ENCODE data around the gene NFU1. TPM values are rescaled to one million over a fixed set of nuclear protein-coding genes. Genes with fewer than 3 reads are reported as not detected.

The NFU1 gene
- total RNA-seq, 1 experiment from 2014 or later, result 38.2 TPM

DNA sequence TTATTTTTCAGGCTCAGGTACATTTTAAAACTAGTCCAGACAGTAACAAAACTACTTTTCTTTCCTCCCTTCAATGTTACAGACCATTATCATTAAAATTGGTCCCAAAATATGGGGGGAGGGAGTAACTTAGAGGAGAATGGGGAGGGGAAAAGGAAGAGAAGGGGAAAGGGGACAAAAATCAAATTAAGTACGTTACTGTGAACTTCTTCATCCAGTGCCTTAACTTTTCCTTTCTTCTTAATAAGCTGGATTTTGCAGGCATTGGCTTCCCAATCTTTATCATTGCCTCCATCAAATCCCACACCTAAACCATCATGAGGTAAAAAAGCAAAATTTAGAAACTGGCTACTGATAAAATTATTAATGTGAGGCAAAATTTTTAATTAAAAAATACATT, 67.4 kb downstream of the NFU1 start:
- no peak overlapping the region for H3K27ac ChIP-seq (ENCODE audit: low read depth, low read length)
- H3K36me3 ChIP-seq (ENCODE audit: control insufficient read depth in 1 of 2, insufficient read depth in 2 of 2, low read length in 2 of 2), result peaks cover 8 to 28% of the 10 kb centered on the region in 2 experiments; a peak in 3 of 4 replicates
- CTCF ChIA-PET, result no interaction called here
- no peaks in the 10 kb centered on the region for H3K9me2 ChIP-seq (ENCODE audit: insufficient read depth)
- 0 out of 2 replicates have a peak, but pooled peaks cover 4% of the 10 kb centered on the region for H3K79me2 ChIP-seq (ENCODE audit: insufficient read depth, low read length)
- POLR2A ChIA-PET, result no interaction called here
- no peaks in the 10 kb centered on the region for H3K4me1 ChIP-seq (ENCODE audit: control insufficient read depth in 1 of 2, insufficient read depth in 2 of 2, low read length in 2 of 2)
- no peak overlapping the region for H3K4me2 ChIP-seq (ENCODE audit: low read length)
- no peaks in the 10 kb centered on the region for H3K9me3 ChIP-seq (ENCODE audit: control insufficient read depth in 1 of 2, insufficient read depth in 1 of 2, low read depth in 1 of 2, low read length in 2 of 2)
- ATAC-seq (no peak), DNase-seq (ENCODE audit: low read depth, low spot score) (no peak)
- no peak overlapping the region for H3K4me3 ChIP-seq (replicated peaks in 1 of 2; ENCODE audit: low read depth in 1 of 2, low read length in 2 of 2)
- H3K27me3 ChIP-seq (ENCODE audit: insufficient read depth, low read length), result no peaks in the 10 kb centered on the region
- intact Hi-C loops (cut with micrococcal nuclease), result no loop called here
- TF ChIP-seq SP1 (IDR thresholded peaks at IDR 0.05; ENCODE audit: low read depth) (no peak), RAD21 (IDR thresholded peaks at IDR 0.05; ENCODE audit: low read depth) (no peak), TCF7L2 (IDR thresholded peaks at IDR 0.05; ENCODE audit: borderline replicate concordance, extremely low read depth, insufficient read depth, insufficient read length) (no peak), YY1 (IDR thresholded peaks at IDR 0.05; ENCODE audit: extremely low read depth, insufficient replicate concordance, low read depth, low read length) (no peak), SRF (IDR thresholded peaks at IDR 0.05; ENCODE audit: low read depth) (no peak), SIN3A (IDR thresholded peaks at IDR 0.05; ENCODE audit: low read depth) (no peak), CBX3 (IDR thresholded peaks at IDR 0.05; ENCODE audit: low read depth) (no peak), ZNF274 (IDR thresholded peaks at IDR 0.05; ENCODE audit: low read depth, low read length) (no peak), EZH2 (IDR thresholded peaks at IDR 0.05) (no peak), POLR2A (IDR thresholded peaks at IDR 0.05; ENCODE audit: borderline replicate concordance, extremely low read depth, insufficient read depth, insufficient read length) (no peak), ZFX (IDR thresholded peaks at IDR 0.05) (no peak), JUND (IDR thresholded peaks at IDR 0.05) (no peak), ELF1 (IDR thresholded peaks at IDR 0.05; ENCODE audit: borderline replicate concordance, low read depth) (no peak), EGR1 (IDR thresholded peaks at IDR 0.05; ENCODE audit: low read depth) (no peak), POLR2AphosphoS5 (IDR thresholded peaks at IDR 0.05; ENCODE audit: low read depth, low read length) (no peak)
- TF ChIP-seq, protein P1, sequence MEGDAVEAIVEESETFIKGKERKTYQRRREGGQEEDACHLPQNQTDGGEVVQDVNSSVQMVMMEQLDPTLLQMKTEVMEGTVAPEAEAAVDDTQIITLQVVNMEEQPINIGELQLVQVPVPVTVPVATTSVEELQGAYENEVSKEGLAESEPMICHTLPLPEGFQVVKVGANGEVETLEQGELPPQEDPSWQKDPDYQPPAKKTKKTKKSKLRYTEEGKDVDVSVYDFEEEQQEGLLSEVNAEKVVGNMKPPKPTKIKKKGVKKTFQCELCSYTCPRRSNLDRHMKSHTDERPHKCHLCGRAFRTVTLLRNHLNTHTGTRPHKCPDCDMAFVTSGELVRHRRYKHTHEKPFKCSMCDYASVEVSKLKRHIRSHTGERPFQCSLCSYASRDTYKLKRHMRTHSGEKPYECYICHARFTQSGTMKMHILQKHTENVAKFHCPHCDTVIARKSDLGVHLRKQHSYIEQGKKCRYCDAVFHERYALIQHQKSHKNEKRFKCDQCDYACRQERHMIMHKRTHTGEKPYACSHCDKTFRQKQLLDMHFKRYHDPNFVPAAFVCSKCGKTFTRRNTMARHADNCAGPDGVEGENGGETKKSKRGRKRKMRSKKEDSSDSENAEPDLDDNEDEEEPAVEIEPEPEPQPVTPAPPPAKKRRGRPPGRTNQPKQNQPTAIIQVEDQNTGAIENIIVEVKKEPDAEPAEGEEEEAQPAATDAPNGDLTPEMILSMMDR (IDR thresholded peaks at IDR 0.05 in 2 of 3, conservative IDR thresholded peaks at IDR 0.05 in 1 of 3; ENCODE audit: borderline replicate concordance in 1 of 3, insufficient read depth in 1 of 3, low read depth in 2 of 3, low read length in 2 of 3), result no peak
- TF ChIP-seq, protein P2, sequence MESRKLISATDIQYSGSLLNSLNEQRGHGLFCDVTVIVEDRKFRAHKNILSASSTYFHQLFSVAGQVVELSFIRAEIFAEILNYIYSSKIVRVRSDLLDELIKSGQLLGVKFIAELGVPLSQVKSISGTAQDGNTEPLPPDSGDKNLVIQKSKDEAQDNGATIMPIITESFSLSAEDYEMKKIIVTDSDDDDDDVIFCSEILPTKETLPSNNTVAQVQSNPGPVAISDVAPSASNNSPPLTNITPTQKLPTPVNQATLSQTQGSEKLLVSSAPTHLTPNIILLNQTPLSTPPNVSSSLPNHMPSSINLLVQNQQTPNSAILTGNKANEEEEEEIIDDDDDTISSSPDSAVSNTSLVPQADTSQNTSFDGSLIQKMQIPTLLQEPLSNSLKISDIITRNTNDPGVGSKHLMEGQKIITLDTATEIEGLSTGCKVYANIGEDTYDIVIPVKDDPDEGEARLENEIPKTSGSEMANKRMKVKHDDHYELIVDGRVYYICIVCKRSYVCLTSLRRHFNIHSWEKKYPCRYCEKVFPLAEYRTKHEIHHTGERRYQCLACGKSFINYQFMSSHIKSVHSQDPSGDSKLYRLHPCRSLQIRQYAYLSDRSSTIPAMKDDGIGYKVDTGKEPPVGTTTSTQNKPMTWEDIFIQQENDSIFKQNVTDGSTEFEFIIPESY (IDR thresholded peaks at IDR 0.05; ENCODE audit: extremely low read depth, insufficient replicate concordance, low read length), result no peak
- TF ChIP-seq, protein P3, sequence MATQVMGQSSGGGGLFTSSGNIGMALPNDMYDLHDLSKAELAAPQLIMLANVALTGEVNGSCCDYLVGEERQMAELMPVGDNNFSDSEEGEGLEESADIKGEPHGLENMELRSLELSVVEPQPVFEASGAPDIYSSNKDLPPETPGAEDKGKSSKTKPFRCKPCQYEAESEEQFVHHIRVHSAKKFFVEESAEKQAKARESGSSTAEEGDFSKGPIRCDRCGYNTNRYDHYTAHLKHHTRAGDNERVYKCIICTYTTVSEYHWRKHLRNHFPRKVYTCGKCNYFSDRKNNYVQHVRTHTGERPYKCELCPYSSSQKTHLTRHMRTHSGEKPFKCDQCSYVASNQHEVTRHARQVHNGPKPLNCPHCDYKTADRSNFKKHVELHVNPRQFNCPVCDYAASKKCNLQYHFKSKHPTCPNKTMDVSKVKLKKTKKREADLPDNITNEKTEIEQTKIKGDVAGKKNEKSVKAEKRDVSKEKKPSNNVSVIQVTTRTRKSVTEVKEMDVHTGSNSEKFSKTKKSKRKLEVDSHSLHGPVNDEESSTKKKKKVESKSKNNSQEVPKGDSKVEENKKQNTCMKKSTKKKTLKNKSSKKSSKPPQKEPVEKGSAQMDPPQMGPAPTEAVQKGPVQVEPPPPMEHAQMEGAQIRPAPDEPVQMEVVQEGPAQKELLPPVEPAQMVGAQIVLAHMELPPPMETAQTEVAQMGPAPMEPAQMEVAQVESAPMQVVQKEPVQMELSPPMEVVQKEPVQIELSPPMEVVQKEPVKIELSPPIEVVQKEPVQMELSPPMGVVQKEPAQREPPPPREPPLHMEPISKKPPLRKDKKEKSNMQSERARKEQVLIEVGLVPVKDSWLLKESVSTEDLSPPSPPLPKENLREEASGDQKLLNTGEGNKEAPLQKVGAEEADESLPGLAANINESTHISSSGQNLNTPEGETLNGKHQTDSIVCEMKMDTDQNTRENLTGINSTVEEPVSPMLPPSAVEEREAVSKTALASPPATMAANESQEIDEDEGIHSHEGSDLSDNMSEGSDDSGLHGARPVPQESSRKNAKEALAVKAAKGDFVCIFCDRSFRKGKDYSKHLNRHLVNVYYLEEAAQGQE (IDR thresholded peaks at IDR 0.05; ENCODE audit: low read depth), result no peak
- TF ChIP-seq, protein P4, sequence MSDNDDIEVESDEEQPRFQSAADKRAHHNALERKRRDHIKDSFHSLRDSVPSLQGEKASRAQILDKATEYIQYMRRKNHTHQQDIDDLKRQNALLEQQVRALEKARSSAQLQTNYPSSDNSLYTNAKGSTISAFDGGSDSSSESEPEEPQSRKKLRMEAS (IDR thresholded peaks at IDR 0.05), result no peak
- TF ChIP-seq, protein P5, sequence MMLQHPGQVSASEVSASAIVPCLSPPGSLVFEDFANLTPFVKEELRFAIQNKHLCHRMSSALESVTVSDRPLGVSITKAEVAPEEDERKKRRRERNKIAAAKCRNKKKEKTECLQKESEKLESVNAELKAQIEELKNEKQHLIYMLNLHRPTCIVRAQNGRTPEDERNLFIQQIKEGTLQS (IDR thresholded peaks at IDR 0.05), result no peak
- no peak overlapping the region for H3K9ac ChIP-seq (ENCODE audit: low read length)
- RAD21 ChIA-PET (ENCODE audit: low non-redundant PET in 1 of 2, low total read pairs in 2 of 2, uncharacterized antibody in 2 of 2, unreplicated experiment in 2 of 2), result no interaction called here
- BruUV-seq (replicated peaks), result no TSS peak
- no peaks in the 10 kb centered on the region for H4K20me1 ChIP-seq (ENCODE audit: insufficient read depth)
- no peak overlapping the region for H2AFZ ChIP-seq (ENCODE audit: low read depth, low read length, poor library complexity, severe bottlenecking)
